EL (cell line): Measurements from ENCODE around the gene SMAD9.

Source experiments
- DNase-seq: peaks from one replicate; pipeline ENCODE4 v3.0.0-alpha.2; 2016

SMAD9 gene

DNA sequence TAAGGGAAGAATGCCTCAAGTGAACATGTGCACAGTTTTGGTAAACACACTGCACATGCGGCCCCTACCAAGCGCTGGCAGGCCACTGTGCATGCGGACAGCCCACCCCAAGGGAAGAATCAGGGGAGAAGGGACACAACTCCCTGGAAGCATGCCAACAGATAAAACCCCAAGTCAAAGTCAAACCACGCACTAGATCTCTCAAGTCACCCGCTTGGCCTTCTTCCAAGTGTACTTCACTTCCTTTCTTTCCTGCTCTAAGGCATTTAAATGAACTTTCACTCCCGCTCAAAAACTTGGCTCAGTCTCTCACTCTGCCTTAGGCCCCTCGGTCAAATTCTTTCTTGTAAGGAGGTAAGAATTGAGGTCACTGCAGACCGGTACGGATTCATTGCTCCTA, 105.6 kb downstream of the SMAD9 start:
- no peak for DNase-seq

DNA sequence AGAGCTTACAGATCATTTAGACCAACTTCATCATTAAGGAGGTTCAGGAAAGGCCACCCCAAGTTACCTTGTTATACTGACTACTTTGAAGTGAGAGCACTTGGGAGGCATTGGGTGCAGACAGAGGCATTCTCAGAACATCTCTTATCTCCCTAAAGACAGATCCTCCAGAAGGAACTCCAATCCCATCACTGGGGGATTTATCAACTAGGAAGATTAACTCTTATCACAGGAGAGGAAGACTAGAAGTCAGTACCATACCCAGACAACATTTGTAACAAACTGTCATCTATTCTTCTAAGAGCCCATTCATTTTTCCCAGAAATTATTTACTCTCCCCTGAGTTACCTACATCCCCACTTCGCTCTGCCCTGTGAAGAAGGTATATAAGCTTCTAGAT, 106.8 kb downstream of the SMAD9 start:
- no peak for DNase-seq

DNA sequence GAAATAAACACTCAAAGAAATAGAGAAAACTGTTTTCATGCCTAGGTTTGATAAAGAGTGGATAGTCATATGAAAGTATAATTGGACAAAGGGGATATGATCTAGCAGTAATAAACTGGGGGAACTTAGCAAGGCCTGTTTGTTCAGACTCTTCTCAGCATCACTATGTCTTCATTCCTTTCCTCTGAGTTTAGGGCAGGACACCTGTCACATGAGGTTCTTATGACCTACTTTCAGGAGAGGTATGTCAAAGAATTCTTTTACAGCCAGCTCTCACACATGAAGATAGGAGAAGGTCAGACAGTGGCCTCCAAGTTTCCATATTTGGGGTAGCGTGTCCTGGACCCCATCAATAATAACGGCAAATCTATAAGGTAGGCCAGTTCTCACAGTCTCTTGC, 112.4 kb downstream of the SMAD9 start:
- no peak for DNase-seq

DNA sequence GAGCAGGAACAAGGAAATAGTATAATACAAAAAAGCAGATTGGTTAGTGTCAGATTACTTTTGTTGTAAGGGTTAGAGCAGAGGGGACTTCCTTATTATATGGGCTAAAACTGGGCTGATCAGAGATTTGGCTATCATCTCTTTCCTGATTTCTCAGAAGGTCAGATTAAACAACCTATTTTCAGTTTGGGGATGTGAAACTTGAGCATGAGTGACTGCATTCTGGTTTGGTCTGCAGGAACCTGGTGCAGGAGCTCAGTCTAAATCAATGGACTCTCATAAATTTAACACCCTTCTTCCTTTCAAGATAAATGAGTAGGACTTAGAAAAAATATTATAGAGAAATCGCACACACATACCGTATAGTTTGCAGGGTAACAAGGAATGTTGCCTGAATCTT, 113.9 kb downstream of the SMAD9 start:
- no peak for DNase-seq

DNA sequence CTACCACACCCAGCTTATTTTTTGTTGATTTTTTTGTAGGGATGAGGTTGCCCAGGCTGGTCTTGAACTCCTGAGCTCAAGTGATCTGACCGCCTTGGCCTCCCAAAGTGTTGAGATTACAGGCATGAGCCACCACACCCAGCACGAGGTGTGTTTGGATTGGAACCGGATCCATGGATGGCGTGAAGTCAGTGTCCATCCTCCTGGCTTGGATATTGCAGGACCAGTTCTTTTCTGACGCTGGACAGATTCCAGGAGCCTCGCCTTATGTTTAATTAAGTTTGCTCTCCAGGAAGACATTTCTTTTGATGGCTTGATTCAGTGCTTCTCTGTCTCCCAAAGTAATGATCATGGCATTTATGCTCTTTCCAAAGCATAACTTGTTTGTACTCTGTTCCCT, 115.5 kb downstream of the SMAD9 start:
- DNase-seq: no peak

DNA sequence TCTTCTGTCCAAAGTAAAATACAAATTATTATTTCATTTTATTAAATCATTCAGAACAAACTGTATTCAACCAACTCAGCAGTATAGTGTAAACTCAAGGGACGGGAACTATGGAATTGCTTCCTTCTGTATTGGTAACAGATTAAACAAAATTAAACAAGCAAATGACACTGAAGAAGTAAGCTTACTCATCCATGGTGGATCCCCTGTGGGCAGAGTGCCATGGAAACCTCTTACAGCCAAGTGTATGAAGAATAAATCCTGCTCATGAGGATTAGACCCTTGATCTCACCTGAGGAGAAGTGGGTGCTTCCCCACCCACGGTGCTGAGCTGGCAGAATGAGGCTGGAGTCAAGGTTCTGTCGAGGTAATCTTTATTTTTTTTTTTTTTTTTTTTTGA, 119.0 kb downstream of the SMAD9 start:
- DNase-seq: no peak

DNA sequence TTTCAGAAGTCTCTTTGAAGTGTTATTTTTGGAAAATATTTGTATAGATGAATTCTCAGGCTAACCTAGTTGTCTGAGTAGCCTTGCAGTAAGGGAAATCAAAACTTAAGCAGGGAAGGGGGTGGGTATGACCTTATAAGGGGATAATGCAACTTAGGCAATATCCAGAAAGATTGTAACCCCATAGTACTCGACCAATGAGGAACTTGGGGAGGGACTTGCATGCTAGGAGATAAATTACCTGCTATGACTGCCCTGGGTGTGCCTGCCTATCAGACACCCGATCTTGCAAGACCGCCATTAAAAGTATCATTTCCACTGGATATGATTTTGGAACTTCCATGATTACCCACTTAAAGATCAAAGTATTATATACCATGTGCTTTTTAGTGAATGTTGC, 124.0 kb downstream of the SMAD9 start:
- no peak for DNase-seq

DNA sequence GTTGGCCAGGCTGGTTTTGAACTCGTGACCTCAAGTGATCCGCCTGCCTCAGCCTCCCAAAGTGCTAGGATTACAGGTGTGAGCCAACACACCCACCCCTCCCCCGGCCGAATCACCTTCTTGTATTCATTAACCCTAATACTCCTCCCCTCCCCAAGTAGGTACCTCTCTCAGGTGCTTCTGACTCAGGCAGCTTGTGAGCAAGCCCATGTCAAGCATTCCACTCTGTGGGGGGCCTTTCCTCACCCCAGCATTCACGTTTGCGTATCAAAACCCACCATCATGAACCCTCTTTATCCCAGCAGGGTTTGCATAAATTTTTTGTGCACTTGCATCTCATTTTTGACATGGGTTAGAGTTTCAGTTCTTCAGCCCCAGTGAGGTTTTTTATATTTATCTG, 124.6 kb downstream of the SMAD9 start:
- no peak for DNase-seq
